PC-9 (cell line): Measurements from ENCODE around the gene LRRC72.

Experiments
- EZH2 ChIP-seq: fragments of 200-600 bp; sonication (generic); IDR thresholded peaks from 2 replicates; pipeline ENCODE4 v1.8.0; 2017; ENCODE audit warnings: antibody characterized with exemption, low read depth
- TF ChIP-seq, protein P1 (sequence below): fragments of 200-600 bp; sonication (generic); conservative IDR thresholded peaks from 2 replicates; pipeline ENCODE4 v1.6.1; 2017; ENCODE audit warnings: mixed run types, antibody characterized with exemption, mild to moderate bottlenecking, moderate library complexity

DNA sequence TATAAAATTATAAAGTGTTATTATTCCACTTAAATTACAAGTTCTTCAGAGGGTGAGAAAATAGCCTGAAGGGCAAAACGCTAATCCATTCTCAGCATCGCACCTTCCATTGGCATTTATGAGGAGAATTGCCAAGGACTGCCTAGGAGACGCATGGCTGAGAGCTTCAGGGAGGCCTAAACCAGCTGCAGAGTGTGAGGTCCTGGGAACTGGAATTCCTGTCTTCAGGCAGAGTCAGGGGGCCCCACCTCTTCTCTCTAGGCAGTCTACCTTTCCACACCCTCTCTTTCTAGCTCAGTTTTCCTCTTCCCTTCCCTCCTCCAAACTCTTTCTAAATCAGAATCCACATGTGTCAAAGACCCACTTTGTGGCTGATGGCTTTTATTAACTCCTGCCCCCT, 35.3 kb downstream of the LRRC72 start:
- TF ChIP-seq, protein P1, sequence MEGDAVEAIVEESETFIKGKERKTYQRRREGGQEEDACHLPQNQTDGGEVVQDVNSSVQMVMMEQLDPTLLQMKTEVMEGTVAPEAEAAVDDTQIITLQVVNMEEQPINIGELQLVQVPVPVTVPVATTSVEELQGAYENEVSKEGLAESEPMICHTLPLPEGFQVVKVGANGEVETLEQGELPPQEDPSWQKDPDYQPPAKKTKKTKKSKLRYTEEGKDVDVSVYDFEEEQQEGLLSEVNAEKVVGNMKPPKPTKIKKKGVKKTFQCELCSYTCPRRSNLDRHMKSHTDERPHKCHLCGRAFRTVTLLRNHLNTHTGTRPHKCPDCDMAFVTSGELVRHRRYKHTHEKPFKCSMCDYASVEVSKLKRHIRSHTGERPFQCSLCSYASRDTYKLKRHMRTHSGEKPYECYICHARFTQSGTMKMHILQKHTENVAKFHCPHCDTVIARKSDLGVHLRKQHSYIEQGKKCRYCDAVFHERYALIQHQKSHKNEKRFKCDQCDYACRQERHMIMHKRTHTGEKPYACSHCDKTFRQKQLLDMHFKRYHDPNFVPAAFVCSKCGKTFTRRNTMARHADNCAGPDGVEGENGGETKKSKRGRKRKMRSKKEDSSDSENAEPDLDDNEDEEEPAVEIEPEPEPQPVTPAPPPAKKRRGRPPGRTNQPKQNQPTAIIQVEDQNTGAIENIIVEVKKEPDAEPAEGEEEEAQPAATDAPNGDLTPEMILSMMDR = no peak
- TF ChIP-seq EZH2 = no peak
